Esophagus squamous epithelium (tissue), 4 donors: ENCODE data around the gene ARF4.

Source experiments
- POLR2A ChIP-seq, 4 donors: fragments of 450-650 bp; IDR thresholded peaks; one replicate each; pipeline ENCODE4 v1.6.1; 2017; ENCODE audit warnings: antibody characterized with exemption in 4 of 4, mild to moderate bottlenecking in 4 of 4, moderate library complexity in 3 of 4
- TF ChIP-seq, protein P1 (sequence below), 6 experiments: fragments of 450-650 bp in 4 of 6; fragments of 200-600 bp in 2 of 6; sonication (generic) in 2 of 6; IDR thresholded peaks; one replicate each; pipeline ENCODE4 v1.5.1; 2016 to 2019; ENCODE audit warnings: antibody characterized with exemption in 6 of 6, mild to moderate bottlenecking in 4 of 6, moderate library complexity in 4 of 6

GRCh38 chr3:57556459-57557084, 40.6 kb downstream of the ARF4 start:
- TF ChIP-seq, protein P1, sequence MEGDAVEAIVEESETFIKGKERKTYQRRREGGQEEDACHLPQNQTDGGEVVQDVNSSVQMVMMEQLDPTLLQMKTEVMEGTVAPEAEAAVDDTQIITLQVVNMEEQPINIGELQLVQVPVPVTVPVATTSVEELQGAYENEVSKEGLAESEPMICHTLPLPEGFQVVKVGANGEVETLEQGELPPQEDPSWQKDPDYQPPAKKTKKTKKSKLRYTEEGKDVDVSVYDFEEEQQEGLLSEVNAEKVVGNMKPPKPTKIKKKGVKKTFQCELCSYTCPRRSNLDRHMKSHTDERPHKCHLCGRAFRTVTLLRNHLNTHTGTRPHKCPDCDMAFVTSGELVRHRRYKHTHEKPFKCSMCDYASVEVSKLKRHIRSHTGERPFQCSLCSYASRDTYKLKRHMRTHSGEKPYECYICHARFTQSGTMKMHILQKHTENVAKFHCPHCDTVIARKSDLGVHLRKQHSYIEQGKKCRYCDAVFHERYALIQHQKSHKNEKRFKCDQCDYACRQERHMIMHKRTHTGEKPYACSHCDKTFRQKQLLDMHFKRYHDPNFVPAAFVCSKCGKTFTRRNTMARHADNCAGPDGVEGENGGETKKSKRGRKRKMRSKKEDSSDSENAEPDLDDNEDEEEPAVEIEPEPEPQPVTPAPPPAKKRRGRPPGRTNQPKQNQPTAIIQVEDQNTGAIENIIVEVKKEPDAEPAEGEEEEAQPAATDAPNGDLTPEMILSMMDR (IDR thresholded peaks at IDR 0.05), result no peak
- TF ChIP-seq POLR2A (IDR thresholded peaks at IDR 0.05), result no peak
